Thoracic aorta endothelial cell (primary cell): ENCODE data around the gene AP3B2. TPM values are rescaled to one million over a fixed set of nuclear protein-coding genes. Genes with fewer than 3 reads are reported as not detected.

ENCODE experiments used
- total RNA-seq: library from RNA; depleted of rRNA; stranded (reverse); fragments of >200 nt; gene quantifications from 2 replicates; pipeline ENCODE4 v1.2.3, GENCODE V29; 2012

AP3B2 gene, protein sequence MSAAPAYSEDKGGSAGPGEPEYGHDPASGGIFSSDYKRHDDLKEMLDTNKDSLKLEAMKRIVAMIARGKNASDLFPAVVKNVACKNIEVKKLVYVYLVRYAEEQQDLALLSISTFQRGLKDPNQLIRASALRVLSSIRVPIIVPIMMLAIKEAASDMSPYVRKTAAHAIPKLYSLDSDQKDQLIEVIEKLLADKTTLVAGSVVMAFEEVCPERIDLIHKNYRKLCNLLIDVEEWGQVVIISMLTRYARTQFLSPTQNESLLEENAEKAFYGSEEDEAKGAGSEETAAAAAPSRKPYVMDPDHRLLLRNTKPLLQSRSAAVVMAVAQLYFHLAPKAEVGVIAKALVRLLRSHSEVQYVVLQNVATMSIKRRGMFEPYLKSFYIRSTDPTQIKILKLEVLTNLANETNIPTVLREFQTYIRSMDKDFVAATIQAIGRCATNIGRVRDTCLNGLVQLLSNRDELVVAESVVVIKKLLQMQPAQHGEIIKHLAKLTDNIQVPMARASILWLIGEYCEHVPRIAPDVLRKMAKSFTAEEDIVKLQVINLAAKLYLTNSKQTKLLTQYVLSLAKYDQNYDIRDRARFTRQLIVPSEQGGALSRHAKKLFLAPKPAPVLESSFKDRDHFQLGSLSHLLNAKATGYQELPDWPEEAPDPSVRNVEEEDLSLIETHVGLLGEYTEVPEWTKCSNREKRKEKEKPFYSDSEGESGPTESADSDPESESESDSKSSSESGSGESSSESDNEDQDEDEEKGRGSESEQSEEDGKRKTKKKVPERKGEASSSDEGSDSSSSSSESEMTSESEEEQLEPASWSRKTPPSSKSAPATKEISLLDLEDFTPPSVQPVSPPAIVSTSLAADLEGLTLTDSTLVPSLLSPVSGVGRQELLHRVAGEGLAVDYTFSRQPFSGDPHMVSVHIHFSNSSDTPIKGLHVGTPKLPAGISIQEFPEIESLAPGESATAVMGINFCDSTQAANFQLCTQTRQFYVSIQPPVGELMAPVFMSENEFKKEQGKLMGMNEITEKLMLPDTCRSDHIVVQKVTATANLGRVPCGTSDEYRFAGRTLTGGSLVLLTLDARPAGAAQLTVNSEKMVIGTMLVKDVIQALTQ
- total RNA-seq = not detected in 2 replicates

GRCh38 chr15:82709421-82710207 is at the start of gene AP3B2:
Gene AP3B2, minus strand, starts transcription at chr15:82709875. Its CDS starts 169 bp downstream, at chr15:82709706.

GRCh38 chr15:82647045-82647834 is 62.4 kb downstream of the AP3B2 start, which contains the start of gene CPEB1:
Gene CPEB1, minus strand, starts transcription at chr15:82647363. Its CDS starts 18,904 bp downstream, at chr15:82628459.

Other genes with a start within 250 kb of the AP3B2 start
- 1,440 and 1,726 TPM in 2 replicates for gene RPS17, start 169.4 kb downstream of the AP3B2 start, total RNA-seq
- gene CPEB1, start 62.5 kb downstream of the AP3B2 start, total RNA-seq = not detected in 2 replicates
- under 0.01 TPM in 1 of 2 replicates, not detected in the other for gene FSD2, start 96.2 kb upstream of the AP3B2 start, total RNA-seq
- 6.4 and 10.1 TPM in 2 replicates for gene WHAMM, start 99.8 kb upstream of the AP3B2 start, total RNA-seq
- gene HOMER2, start 242.8 kb upstream of the AP3B2 start, total RNA-seq = 0.53 and 1.2 TPM in 2 replicates